ENCODE measurements around the gene NCOA1.

- TF ChIP-seq ZNF114 (tag by site-specific recombination; IDR thresholded peaks at IDR 0.05) (no peak), CTCF (tag by site-specific recombination; IDR thresholded peaks at IDR 0.05) (peak; percentile 94), ZNF366 (tag by site-specific recombination; conservative IDR thresholded peaks at IDR 0.05) (peak; percentile 77), ZNF843 (tag by site-specific recombination; IDR thresholded peaks at IDR 0.05) (peak; percentile 28; the same call in 1 of the 2 replicates), ZBTB21 (tag by site-specific recombination; IDR thresholded peaks at IDR 0.05) (no peak), ZNF639 (tag by site-specific recombination; IDR thresholded peaks at IDR 0.05) (0 out of 2 replicates have a peak, but pooled peaks have one; percentile 44), ZNF785 (tag by site-specific recombination; IDR thresholded peaks at IDR 0.05) (no peak), RBAK (tag by site-specific recombination; IDR thresholded peaks at IDR 0.05) (no peak), ZBTB11 (tag by site-specific recombination; conservative IDR thresholded peaks at IDR 0.05; ENCODE audit: low read depth) (peak; percentile 35), KLF10 (tag by site-specific recombination; IDR thresholded peaks at IDR 0.05) (no peak; the same call in 1 of the 2 replicates), ZIC2 (tag by site-specific recombination; IDR thresholded peaks at IDR 0.05) (peak; percentile 26; the same call in 1 of the 2 replicates)
These were observed 302.1 kb downstream of the NCOA1 start, which contains the start of the genes CENPO and PTRHD1 for GRCh38 chr2:24792874-24793760.
